Neural cell (in vitro differentiated cells): ENCODE measurements around the gene USP11. TPM values are rescaled to one million over a fixed set of nuclear protein-coding genes. Genes with fewer than 3 reads are reported as not detected.

Source experiments
- H2AFZ ChIP-seq: fragments of 200-600, 300-800 bp; sonication (generic), shearing (Covaris generic); 2 replicates; pipeline ENCODE4 v1.6.0; 2014; ENCODE audit warnings: low read depth, mild to moderate bottlenecking, antibody characterized with exemption, low read length, moderate library complexity
- H3F3A ChIP-seq: fragments of 200-600 bp; shearing (Covaris generic); 2 replicates; pipeline ENCODE4 v1.6.1; 2016; ENCODE audit warnings: mild to moderate bottlenecking, moderate library complexity, mixed read lengths, antibody characterized with exemption, low read length; ENCODE audit not compliant: insufficient read depth, poor library complexity, severe bottlenecking
- H3K27ac ChIP-seq: fragments of 200-600, 300-800 bp; sonication (generic), shearing (Covaris generic); 2 replicates; pipeline ENCODE4 v1.5.1; 2014; ENCODE audit warnings: mild to moderate bottlenecking, low read length, moderate library complexity
- H3K27me3 ChIP-seq: fragments of 300-800, 200-600 bp; sonication (generic), shearing (Covaris generic); 2 replicates; pipeline ENCODE4 v1.6.0; 2014; ENCODE audit warnings: mild to moderate bottlenecking, low read depth, low read length, moderate library complexity; ENCODE audit not compliant: insufficient read depth
- H3K36me3 ChIP-seq: fragments of 300-800, 200-600 bp; sonication (generic), shearing (Covaris generic); 2 replicates; pipeline ENCODE4 v1.5.1; 2014; ENCODE audit warnings: mild to moderate bottlenecking, antibody characterized with exemption, low read length, moderate library complexity; ENCODE audit not compliant: insufficient read depth
- H3K4me2 ChIP-seq: fragments of 300-800, 200-600 bp; sonication (generic), shearing (Covaris generic); 2 replicates; pipeline ENCODE4 v1.6.0; 2014; ENCODE audit warnings: mild to moderate bottlenecking, low read length
- H3K4me3 ChIP-seq: fragments of 300-800, 200-600 bp; sonication (generic), shearing (Covaris generic); 2 replicates; pipeline ENCODE4 v1.5.1; 2014; ENCODE audit warnings: mild to moderate bottlenecking, low read length, moderate library complexity
- H3K79me2 ChIP-seq: fragments of 200-600 bp; shearing (Covaris generic); replicated peaks from 2 replicates; pipeline ENCODE4 v1.6.0; 2014; ENCODE audit warnings: mild to moderate bottlenecking, low read length, moderate library complexity; ENCODE audit not compliant: insufficient read depth
- H3K9ac ChIP-seq: fragments of 300-800, 200-600 bp; sonication (generic), shearing (Covaris generic); 2 replicates; pipeline ENCODE4 v1.6.1; 2016; ENCODE audit warnings: mild to moderate bottlenecking, low read length, mixed read lengths
- H3K9me2 ChIP-seq: fragments of 200-600 bp; shearing (Covaris generic); 2 replicates; pipeline ENCODE4 v1.6.1; 2016; ENCODE audit warnings: mild to moderate bottlenecking, low read length, mixed read lengths; ENCODE audit not compliant: insufficient read depth
- H3K9me3 ChIP-seq: fragments of 200-600, 300-800 bp; sonication (generic), shearing (Covaris generic); 2 replicates; pipeline ENCODE4 v1.6.1; 2016; ENCODE audit warnings: mild to moderate bottlenecking, mixed run types, low read length, moderate library complexity, mixed read lengths
- H4K20me1 ChIP-seq: fragments of 200-600 bp; shearing (Covaris generic); 2 replicates; pipeline ENCODE4 v1.6.1; 2016; ENCODE audit warnings: mild to moderate bottlenecking, mixed run types; ENCODE audit not compliant: insufficient read depth
- CTCF ChIP-seq: fragments of 450-650 bp; IDR thresholded peaks from 2 replicates; pipeline ENCODE4 v1.5.1; 2014; ENCODE audit warnings: antibody characterized with exemption, mild to moderate bottlenecking, moderate library complexity; ENCODE audit not compliant: poor library complexity, severe bottlenecking
- EP300 ChIP-seq: fragments of 450-650 bp; conservative IDR thresholded peaks from 2 replicates; pipeline ENCODE4 v1.6.1; 2014; ENCODE audit warnings: antibody characterized with exemption, mild to moderate bottlenecking, moderate library complexity; ENCODE audit not compliant: poor library complexity, severe bottlenecking
- MXI1 ChIP-seq: fragments of 450-650 bp; conservative IDR thresholded peaks from 2 replicates; pipeline ENCODE4 v1.6.1; 2014; ENCODE audit warnings: antibody characterized with exemption, mild to moderate bottlenecking; ENCODE audit not compliant: poor library complexity, severe bottlenecking
- POLR2AphosphoS5 ChIP-seq: IDR thresholded peaks from 2 replicates; pipeline ENCODE4 v1.6.1; 2012
- RAD21 ChIP-seq: fragments of 450-650 bp; conservative IDR thresholded peaks from 2 replicates; pipeline ENCODE4 v1.6.1; 2014; ENCODE audit warnings: antibody characterized with exemption, mild to moderate bottlenecking, moderate library complexity
- REST ChIP-seq: IDR thresholded peaks from 2 replicates; pipeline ENCODE4 v1.6.1; 2012; ENCODE audit warnings: borderline replicate concordance
- SMC3 ChIP-seq: fragments of 450-650 bp; conservative IDR thresholded peaks from 2 replicates; pipeline ENCODE4 v1.6.1; 2014; ENCODE audit warnings: antibody characterized with exemption, mild to moderate bottlenecking, moderate library complexity; ENCODE audit not compliant: poor library complexity
- TAF1 ChIP-seq: IDR thresholded peaks from 2 replicates; pipeline ENCODE4 v1.6.1; 2012; ENCODE audit warnings: low read depth
- polyA plus RNA-seq: library from polyadenylated mRNA; depleted of rRNA; stranded (reverse); fragments of >200 nt; gene quantifications from 2 replicates; pipeline ENCODE4 v1.2.3, GENCODE V29; 2014
- small RNA-seq, 3 experiments: library from RNA; depleted of rRNA; stranded (forward); fragments of <200 nt; gene quantifications; one replicate each; pipeline ENCODE3, GENCODE V24; 2012

USP11 gene
- polyA plus RNA-seq, 1 donor from 2014 or later: 184 TPM

GRCh38 chrX:47296766-47297365 is 64.1 kb downstream of the USP11 start:
- Histone ChIP-seq H3K9me3 (no peaks in the 10 kb centered on the region), H3K27ac (peak overlapping the region; percentile 93), H3F3A (no peaks in the 10 kb centered on the region), H3K79me2 (no peaks in the 10 kb centered on the region), H2AFZ (no peak overlapping the region), H3K27me3 (no peaks in the 10 kb centered on the region), H4K20me1 (no peaks in the 10 kb centered on the region), H3K4me3 (peak overlapping the region; percentile 23), H3K4me2 (peak overlapping the region; percentile 39), H3K36me3 (no peaks in the 10 kb centered on the region), H3K9me2 (no peaks in the 10 kb centered on the region), H3K9ac (peak overlapping the region; percentile 57)
- no peak for TF ChIP-seq TAF1
- peak; percentile 50 for TF ChIP-seq REST
- TF ChIP-seq EP300: peak; percentile 68
- TF ChIP-seq RAD21: peak; percentile 48
- no peak for TF ChIP-seq SMC3
- no peak for TF ChIP-seq MXI1

- Histone ChIP-seq H3K4me2 (no peak overlapping the region), H3K36me3 (no peaks in the 10 kb centered on the region), H3K9me3 (no peaks in the 10 kb centered on the region), H3K79me2 (no peaks in the 10 kb centered on the region), H3F3A (no peaks in the 10 kb centered on the region), H3K27me3 (no peaks in the 10 kb centered on the region), H2AFZ (no peak overlapping the region), H3K4me3 (no peak overlapping the region), H3K9me2 (no peaks in the 10 kb centered on the region), H4K20me1 (no peaks in the 10 kb centered on the region), H3K27ac (peak overlapping the region; percentile 93), H3K9ac (peak overlapping the region; percentile 9)
- no peak for TF ChIP-seq CTCF
- TF ChIP-seq MXI1: no peak
- TF ChIP-seq RAD21: no peak
- no peak for TF ChIP-seq SMC3
- no peak for TF ChIP-seq POLR2AphosphoS5
- no peak for TF ChIP-seq REST
- no peak for TF ChIP-seq EP300
These were observed 65.1 kb downstream of the USP11 start for GRCh38 chrX:47297874-47298273.

Small RNA genes lying within 50 kb of the gene (small RNA-seq; reads per million reads assigned to genes)
- 0 reads per million in 3 experiments for gene RN7SL785P

Other genes with a start within 250 kb of the USP11 start
- gene RGN, start 154.6 kb upstream of the USP11 start, polyA plus RNA-seq: 1.5 TPM in 1 of 2 replicates, not detected in the other
- gene NDUFB11, start 88.3 kb upstream of the USP11 start, polyA plus RNA-seq: 184 and 195 TPM in 2 replicates
- gene RBM10, start 87.8 kb upstream of the USP11 start, polyA plus RNA-seq: 53.1 and 64.9 TPM in 2 replicates
- 132 and 150 TPM in 2 replicates for gene UBA1, start 39.2 kb upstream of the USP11 start, polyA plus RNA-seq
- 97.8 and 99.0 TPM in 2 replicates for gene CDK16, start 14.3 kb upstream of the USP11 start, polyA plus RNA-seq
- gene ZNF157, start 137.6 kb downstream of the USP11 start, polyA plus RNA-seq: 3.5 and 3.8 TPM in 2 replicates